Cortex of kidney (tissue), 1 donor: ENCODE results near the gene ATG2B.

ENCODE experiments used
- DNase-seq: peaks from one replicate; lab custom pipeline; 2025; lab: John Stamatoyannopoulos, UW

The ATG2B gene

GRCh38 chr14:96309896-96310330, 53.2 kb downstream of the ATG2B start:
- no peak for DNase-seq

- no peak for DNase-seq
Observed at GRCh38 chr14:96309133-96309895, 53.8 kb downstream of the ATG2B start.

GRCh38 chr14:96307434-96307833, 55.7 kb downstream of the ATG2B start:
- DNase-seq, result no peak

GRCh38 chr14:96304956-96305355, 58.2 kb downstream of the ATG2B start:
- DNase-seq, result no peak

DNA sequence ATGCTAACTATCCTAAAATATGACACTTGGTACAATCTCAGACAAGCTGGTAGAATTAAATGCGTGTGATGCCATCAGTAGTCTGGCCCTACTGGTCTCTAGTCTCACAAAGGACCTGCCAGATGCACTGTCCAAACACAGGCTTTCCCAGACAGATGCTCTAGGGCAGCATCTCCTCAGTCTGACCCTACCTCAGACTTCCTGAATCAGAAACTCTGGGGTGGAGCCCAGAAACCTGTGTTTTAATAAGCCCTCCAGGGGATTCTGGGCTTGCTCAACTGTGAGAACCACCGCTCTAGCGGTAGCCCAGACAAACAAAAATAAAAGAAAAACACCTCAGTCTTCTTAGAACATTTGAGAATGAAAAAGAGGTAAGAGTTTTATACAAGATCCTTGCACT, 59.2 kb downstream of the ATG2B start:
- DNase-seq, result no peak

GRCh38 chr14:96299441-96299840, 63.7 kb downstream of the ATG2B start:
- no peak for DNase-seq

DNA sequence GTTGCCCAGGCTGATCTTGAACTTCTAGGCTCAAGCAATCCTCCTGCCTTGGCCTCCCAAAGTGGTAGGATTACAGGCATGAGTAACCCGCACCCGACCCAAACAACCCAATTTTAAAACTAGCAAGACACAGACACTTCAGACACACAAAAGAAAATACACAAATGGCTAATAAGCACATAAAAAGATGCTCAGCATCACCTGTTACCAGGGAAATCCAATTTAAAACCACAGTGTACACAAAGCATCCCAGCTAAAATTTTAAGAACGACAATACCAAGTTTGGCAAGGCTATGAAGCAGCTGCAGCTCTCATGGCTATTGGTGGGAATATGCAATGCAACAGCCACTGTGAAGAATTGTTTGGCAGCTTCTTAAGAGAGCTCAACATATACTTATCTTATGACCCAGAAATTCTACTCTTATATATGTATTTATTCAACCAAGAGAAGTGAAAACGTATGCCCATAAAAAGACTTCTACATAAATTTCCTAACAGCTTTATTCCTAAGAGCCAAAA, 65.1 kb downstream of the ATG2B start:
- no peak for DNase-seq

DNA sequence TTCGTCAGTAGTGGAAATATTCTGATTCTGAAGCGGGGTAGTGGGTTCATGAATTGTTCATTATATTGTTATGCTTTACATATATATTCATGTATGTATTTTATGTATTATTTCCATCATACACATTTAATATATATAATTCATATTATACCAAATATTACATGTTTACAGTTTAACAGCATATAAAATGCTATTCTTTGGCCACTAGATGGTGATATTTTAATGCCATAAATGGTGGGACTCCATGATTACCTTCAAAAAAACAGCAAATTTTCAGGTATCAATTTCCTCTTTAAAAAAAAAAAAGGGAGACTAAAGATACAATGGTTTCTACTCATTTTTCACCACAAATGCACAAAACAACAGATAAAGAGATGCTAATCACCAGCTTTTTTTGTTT, 66.1 kb downstream of the ATG2B start:
- DNase-seq, result no peak

- DNase-seq, result no peak
Observed at GRCh38 chr14:96294246-96294645, 68.9 kb downstream of the ATG2B start.

- no peak for DNase-seq
Observed at GRCh38 chr14:96287856-96288255, 75.3 kb downstream of the ATG2B start.

- no peak for DNase-seq
Observed at GRCh38 chr14:96286251-96286650, 76.9 kb downstream of the ATG2B start.

- DNase-seq, result no peak
Observed at GRCh38 chr14:96285667-96286066, 77.5 kb downstream of the ATG2B start.

DNA sequence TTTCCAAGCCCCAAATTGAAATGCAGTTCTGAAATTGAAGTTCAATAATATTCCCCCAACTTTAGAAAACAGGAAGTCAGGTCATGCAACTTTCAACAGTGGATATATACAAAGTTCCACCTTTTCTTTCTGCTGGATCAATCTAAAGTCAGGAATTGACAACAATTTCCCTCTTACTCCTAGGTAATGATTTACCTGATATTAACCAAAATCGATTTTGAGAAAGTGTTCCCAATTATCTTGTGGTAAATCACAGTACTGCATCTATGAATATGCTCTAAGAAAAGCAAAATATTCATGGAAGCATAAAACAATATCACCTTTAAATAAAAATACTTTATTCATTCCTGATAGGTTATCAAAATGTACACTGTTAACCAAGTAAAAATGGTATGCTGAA, 78.7 kb downstream of the ATG2B start:
- DNase-seq, result no peak

GRCh38 chr14:96284008-96284407, 79.1 kb downstream of the ATG2B start:
- no peak for DNase-seq

DNA sequence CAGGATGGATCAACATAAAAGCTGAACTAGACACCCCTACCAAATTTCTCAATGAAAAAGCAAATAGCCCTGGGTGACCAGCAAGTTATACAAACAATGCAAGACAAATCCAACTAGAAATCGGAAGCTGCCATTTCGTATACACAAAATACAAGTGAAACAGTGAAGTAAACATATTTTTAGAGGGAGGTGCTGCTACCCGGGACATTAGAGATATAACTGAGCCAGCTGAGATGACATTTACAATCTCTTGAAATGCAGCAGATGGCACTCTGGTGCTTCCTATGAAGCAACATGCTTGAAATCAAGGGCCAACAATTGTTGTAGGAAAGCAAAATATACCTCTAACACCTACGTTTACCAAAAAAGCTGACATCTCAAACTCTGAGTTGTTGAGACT, 81.7 kb downstream of the ATG2B start:
- no peak for DNase-seq

DNA sequence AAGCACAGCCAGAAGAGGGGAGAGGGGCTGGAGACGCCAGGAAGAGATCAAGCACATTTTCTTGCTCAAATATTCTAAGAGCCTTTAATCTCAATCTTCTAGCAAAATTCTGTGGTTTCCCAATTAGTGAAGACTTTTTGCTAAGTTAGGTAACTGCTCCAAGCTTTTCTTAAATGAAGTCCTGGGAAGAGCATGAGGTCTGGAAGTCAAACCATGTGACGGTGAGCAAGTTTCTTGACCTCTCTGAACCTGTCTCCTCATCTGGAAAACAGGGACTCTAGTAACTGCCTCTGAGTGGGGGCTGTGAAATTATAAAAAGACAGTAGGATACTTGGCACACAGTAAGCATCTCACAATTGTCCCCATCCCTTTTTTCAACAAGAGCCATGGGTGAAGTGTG, 83.0 kb downstream of the ATG2B start:
- no peak for DNase-seq

DNA sequence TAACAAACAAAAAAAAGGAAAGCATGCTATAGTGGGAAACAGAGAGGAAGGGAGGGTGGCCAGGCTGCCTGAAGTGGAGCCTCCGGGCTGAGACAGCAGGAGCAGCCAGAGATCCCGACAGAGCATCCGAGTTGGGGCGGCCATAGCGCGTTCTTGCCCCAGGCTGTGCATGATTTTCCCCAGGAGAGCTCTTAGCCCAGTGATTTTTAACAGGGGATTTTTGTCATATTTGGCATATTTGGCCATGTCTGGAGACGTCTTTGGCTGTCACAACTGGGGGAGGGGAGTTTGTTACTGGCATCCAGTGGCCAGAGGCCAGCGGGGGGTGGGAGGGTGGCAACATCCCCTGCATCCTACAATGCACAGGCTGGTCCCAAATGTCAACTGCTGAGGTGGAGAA, 83.6 kb downstream of the ATG2B start:
- no peak for DNase-seq

- no peak for DNase-seq
Observed at GRCh38 chr14:96277890-96278289, 85.3 kb downstream of the ATG2B start.

GRCh38 chr14:96275177-96276112, 87.7 kb downstream of the ATG2B start:
- no peak for DNase-seq

GRCh38 chr14:96274543-96274942, 88.6 kb downstream of the ATG2B start:
- no peak for DNase-seq

- DNase-seq, result no peak
Observed at GRCh38 chr14:96274122-96274521, 89.0 kb downstream of the ATG2B start.

DNA sequence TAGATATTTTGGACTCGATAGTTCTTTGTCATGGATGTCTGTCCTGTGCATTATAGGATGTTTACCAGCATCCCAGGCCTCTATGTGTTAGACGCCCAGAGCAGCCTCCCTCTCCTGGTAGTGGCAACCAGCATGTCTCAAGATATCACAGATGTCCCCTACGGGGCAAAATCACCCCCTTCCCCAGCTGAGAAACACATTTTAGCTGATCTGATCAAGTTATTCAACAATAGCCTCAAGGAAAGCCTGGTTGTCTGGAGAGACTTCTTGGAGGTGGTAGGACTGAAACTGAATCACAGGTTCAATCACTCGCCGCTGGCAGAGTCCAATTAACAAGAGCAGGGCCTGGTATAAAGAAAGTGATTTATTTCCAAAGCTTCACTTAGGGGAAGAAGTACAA, 89.5 kb downstream of the ATG2B start:
- DNase-seq, result no peak
